HCT116 (cell line): ENCODE data around the gene PRDM1. TPM values are rescaled to one million over a fixed set of nuclear protein-coding genes. Genes with fewer than 3 reads are reported as not detected.

Experiments used
- ATAC-seq: fragments of 200-7000 bp; cut with Tn5 transposase; 2 replicates; pipeline ENCODE4 v1.9.1; 2020; ENCODE audit warnings: mild to moderate bottlenecking, moderate library complexity
- BruUV-seq: library from RNA; stranded (reverse); fragments of 400-500 nt; replicated peaks from 2 replicates; lab custom pipeline; 2021; lab: Mats Ljungman, UMichigan
- CTCF ChIA-PET: fragments of 300-600 bp; sonication (Branson Sonifier 250); formaldehyde crosslinking; loops from one replicate; lab custom pipeline; 2021; ENCODE audit warnings: antibody characterized with exemption; lab: Charles Lee
- POLR2A ChIA-PET: fragments of 300-600, 350-600 bp; sonication (Branson Sonifier 250); formaldehyde crosslinking; loops from one replicate; lab custom pipeline; 2021; ENCODE audit warnings: antibody characterized with exemption; lab: Charles Lee
- RAD21 ChIA-PET, 2 experiments: fragments of 300-600 bp; sonication (Branson Sonifier 250); formaldehyde crosslinking; loops; one replicate each; lab custom pipeline; 2023; ENCODE audit warnings: low total read pairs in 2 of 2; ENCODE audit not compliant: uncharacterized antibody in 2 of 2, unreplicated experiment in 2 of 2, low non-redundant PET in 1 of 2; lab: Charles Lee
- DNase-seq: peaks from one replicate; pipeline ENCODE4 v3.0.0-alpha.2; 2010; ENCODE audit warnings: low read depth, low spot score
- H2AFZ ChIP-seq: fragments of 200-600 bp; shearing (Covaris generic), sonication (generic); 2 replicates; pipeline ENCODE4 v1.6.1; 2017; ENCODE audit warnings: low read depth, mixed run types, mixed read lengths, antibody characterized with exemption, low read length; ENCODE audit not compliant: poor library complexity, severe bottlenecking
- H3K27ac ChIP-seq: 2 replicates; pipeline ENCODE4 v1.5.1; 2012; ENCODE audit warnings: low read depth, low read length
- H3K27me3 ChIP-seq: fragments of 200-600 bp; sonication (generic); 2 replicates; pipeline ENCODE4 v1.6.1; 2016; ENCODE audit warnings: mixed run types, low read length, mixed read lengths; ENCODE audit not compliant: insufficient read depth
- H3K36me3 ChIP-seq, 2 experiments: fragments of 200-500 bp in 1 of 2; fragments of 200-600 bp in 1 of 2; sonication (Bioruptor generic) in 1 of 2; sonication (generic) in 1 of 2; 2 replicates each; pipeline versions ENCODE4 v1.5.1 to v1.6.1; 2014 to 2016; ENCODE audit warnings: low read length in 2 of 2, inconsistent platforms in 1 of 2, mixed read lengths in 1 of 2, mixed run types in 1 of 2; ENCODE audit not compliant: insufficient read depth in 2 of 2, control insufficient read depth in 1 of 2
- H3K4me1 ChIP-seq, 2 experiments: fragments of 200-600 bp in 1 of 2; sonication (generic) in 1 of 2; 2 replicates each; pipeline versions ENCODE4 v1.5.1 to v1.6.1; 2012 to 2017; ENCODE audit warnings: low read length in 2 of 2, inconsistent platforms in 1 of 2, mild to moderate bottlenecking in 1 of 2, mixed read lengths in 1 of 2, mixed run types in 1 of 2, moderate library complexity in 1 of 2; ENCODE audit not compliant: insufficient read depth in 2 of 2, control insufficient read depth in 1 of 2
- H3K4me2 ChIP-seq: fragments of 200-600 bp; sonication (generic); 2 replicates; pipeline ENCODE4 v1.6.1; 2017; ENCODE audit warnings: mixed run types, low read length, mixed read lengths
- H3K4me3 ChIP-seq, 2 experiments: fragments of 200-600 bp in 1 of 2; sonication (generic) in 1 of 2; replicated peaks in 1 of 2; 2 replicates each; pipeline ENCODE4 v1.5.1; 2011 to 2016; ENCODE audit warnings: low read length in 2 of 2, control low read depth in 1 of 2, low read depth in 1 of 2, mild to moderate bottlenecking in 1 of 2, mixed read lengths in 1 of 2, mixed run types in 1 of 2
- H3K79me2 ChIP-seq: fragments of 200-600 bp; sonication (generic); 2 replicates; pipeline ENCODE4 v1.6.1; 2017; ENCODE audit warnings: mild to moderate bottlenecking, mixed run types, low read length, moderate library complexity, mixed read lengths; ENCODE audit not compliant: insufficient read depth
- H3K9ac ChIP-seq: fragments of 200-600 bp; sonication (generic); 2 replicates; pipeline ENCODE4 v1.6.1; 2016; ENCODE audit warnings: low read length, mixed read lengths
- H3K9me2 ChIP-seq: fragments of 200-600 bp; sonication (generic), shearing (Covaris generic); 2 replicates; pipeline ENCODE4 v1.6.1; 2017; ENCODE audit warnings: mixed run types, mild to moderate bottlenecking, moderate library complexity; ENCODE audit not compliant: insufficient read depth
- H3K9me3 ChIP-seq, 2 experiments: fragments of 200-500 bp in 1 of 2; fragments of 200-600 bp in 1 of 2; sonication (Bioruptor generic) in 1 of 2; sonication (generic) in 1 of 2; 2 replicates each; pipeline ENCODE4 v1.6.1; 2014 to 2017; ENCODE audit warnings: low read length in 2 of 2, mixed read lengths in 2 of 2, inconsistent platforms in 1 of 2, low read depth in 1 of 2, mild to moderate bottlenecking in 1 of 2, mixed run types in 1 of 2, moderate library complexity in 1 of 2; ENCODE audit not compliant: control insufficient read depth in 1 of 2, insufficient read depth in 1 of 2
- H4K20me1 ChIP-seq: fragments of 200-600 bp; sonication (generic), shearing (Covaris generic); 2 replicates; pipeline ENCODE4 v1.6.1; 2017; ENCODE audit warnings: mixed run types, mild to moderate bottlenecking, moderate library complexity; ENCODE audit not compliant: insufficient read depth
- ATF3 ChIP-seq: IDR thresholded peaks from 2 replicates; pipeline ENCODE4 v1.6.1; 2012
- CBX3 ChIP-seq: IDR thresholded peaks from 2 replicates; pipeline ENCODE4 v1.6.1; 2012; ENCODE audit warnings: low read depth
- CEBPB ChIP-seq: IDR thresholded peaks from 2 replicates; pipeline ENCODE4 v1.6.1; 2012; ENCODE audit warnings: low read depth
- CTCF ChIP-seq, 3 experiments: fragments of 200-600 bp in 1 of 3; sonication (generic) in 1 of 3; IDR thresholded peaks in 2 of 3; conservative IDR thresholded peaks in 1 of 3; 2 replicates each; pipeline ENCODE4 v1.5.1; 2012 to 2017; ENCODE audit warnings: low read depth in 2 of 3, low read length in 2 of 3, antibody characterized with exemption in 1 of 3, borderline replicate concordance in 1 of 3, control low read depth in 1 of 3, mild to moderate bottlenecking in 1 of 3, mixed read lengths in 1 of 3, mixed run types in 1 of 3, moderate library complexity in 1 of 3; ENCODE audit not compliant: insufficient read depth in 1 of 3
- EGR1 ChIP-seq: IDR thresholded peaks from 2 replicates; pipeline ENCODE4 v1.6.1; 2012; ENCODE audit warnings: low read depth
- ELF1 ChIP-seq: IDR thresholded peaks from 2 replicates; pipeline ENCODE4 v1.6.1; 2012; ENCODE audit warnings: low read depth, borderline replicate concordance
- EZH2 ChIP-seq: fragments of 200-600 bp; sonication (generic); IDR thresholded peaks from 2 replicates; pipeline ENCODE4 v1.6.1; 2017; ENCODE audit warnings: antibody characterized with exemption, mixed run types
- EZH2phosphoT487 ChIP-seq: fragments of 200-600 bp; IDR thresholded peaks from 2 replicates; pipeline ENCODE4 v1.6.1; 2018; ENCODE audit warnings: antibody characterized with exemption, borderline replicate concordance
- JUND ChIP-seq: IDR thresholded peaks from 2 replicates; pipeline ENCODE4 v1.6.1; 2012
- MAX ChIP-seq: IDR thresholded peaks from 2 replicates; pipeline ENCODE4 v1.6.1; 2012
- POLR2A ChIP-seq: IDR thresholded peaks from 2 replicates; pipeline ENCODE4 v1.7.0; 2011; ENCODE audit warnings: borderline replicate concordance; ENCODE audit not compliant: insufficient read depth, insufficient read length; ENCODE audit errors: extremely low read depth
- POLR2AphosphoS5 ChIP-seq: IDR thresholded peaks from 2 replicates; pipeline ENCODE4 v1.6.1; 2011; ENCODE audit warnings: mild to moderate bottlenecking, low read depth, low read length, moderate library complexity
- RAD21 ChIP-seq: IDR thresholded peaks from 2 replicates; pipeline ENCODE4 v1.6.1; 2012; ENCODE audit warnings: low read depth, mild to moderate bottlenecking
- SIN3A ChIP-seq: IDR thresholded peaks from 2 replicates; pipeline ENCODE4 v1.6.1; 2012; ENCODE audit warnings: low read depth
- SP1 ChIP-seq: IDR thresholded peaks from 2 replicates; pipeline ENCODE4 v1.6.1; 2012; ENCODE audit warnings: low read depth
- SRF ChIP-seq: IDR thresholded peaks from 2 replicates; pipeline ENCODE4 v1.6.1; 2012; ENCODE audit warnings: low read depth
- TCF7L2 ChIP-seq: IDR thresholded peaks from 2 replicates; pipeline ENCODE4 v1.7.0; 2011; ENCODE audit warnings: borderline replicate concordance, inconsistent platforms; ENCODE audit not compliant: insufficient read depth, insufficient read length; ENCODE audit errors: extremely low read depth
- YY1 ChIP-seq: IDR thresholded peaks from 2 replicates; pipeline ENCODE4 v1.6.1; 2011; ENCODE audit warnings: low read length, low read depth, moderate library complexity, mild to moderate bottlenecking; ENCODE audit not compliant: insufficient replicate concordance; ENCODE audit errors: extremely low read depth
- ZBTB33 ChIP-seq: IDR thresholded peaks from 2 replicates; pipeline ENCODE4 v1.6.1; 2011; ENCODE audit warnings: mild to moderate bottlenecking, low read length, moderate library complexity; ENCODE audit not compliant: insufficient replicate concordance; ENCODE audit errors: extremely low read depth
- ZFX ChIP-seq: fragments of 450-650 bp; IDR thresholded peaks from 2 replicates; pipeline ENCODE4 v1.6.1; 2017
- intact Hi-C: fragments of 100-400 bp; cut with micrococcal nuclease; formaldehyde crosslinking; loops from 2 replicates; pipeline ENCODE4 v1.10.0; 2022
- total RNA-seq: library from RNA; stranded (reverse); gene quantifications from one replicate; pipeline ENCODE4 v1.2.1, GENCODE V29; 2021; ENCODE audit not compliant: unreplicated experiment

The PRDM1 gene
- total RNA-seq, 1 experiment from 2014 or later: 3.4 TPM

- TF ChIP-seq MAX: no peak
- TF ChIP-seq EGR1: no peak
- TF ChIP-seq YY1: no peak
- no peak for TF ChIP-seq SRF
- no peak for TF ChIP-seq ZFX
- no peak for TF ChIP-seq TCF7L2
- TF ChIP-seq, all 23 proteins: peak for 0
Observed at GRCh38 chr6:106126482-106126881, 40.3 kb downstream of the PRDM1 start (continued).

GRCh38 chr6:106128981-106129781, 43.0 kb downstream of the PRDM1 start:
- CTCF ChIA-PET: no interaction called here
- Histone ChIP-seq H4K20me1 (no peaks in the 10 kb centered on the region), H3K4me2 (peak overlapping the region; percentile 69), H3K4me1 (peaks cover 0 to 28% of the 10 kb centered on the region in 2 experiments; a peak in 3 of 4 replicates), H3K9ac (no peak overlapping the region), H2AFZ (peak overlapping the region; percentile 83), H3K79me2 (no peaks in the 10 kb centered on the region), H3K9me2 (no peaks in the 10 kb centered on the region), H3K4me3 (peak overlapping the region; percentile 1 to 36; a peak in 2 of 4 replicates), H3K9me3 (no peaks in the 10 kb centered on the region), H3K27ac (no peak overlapping the region), H3K36me3 (no peaks in the 10 kb centered on the region), H3K27me3 (no peaks in the 10 kb centered on the region)
- BruUV-seq: no TSS peak
- no peak for DNase-seq
- peak; percentile 48 for ATAC-seq
- intact Hi-C loops: no loop called here
- RAD21 ChIA-PET: no interaction called here
- POLR2A ChIA-PET: interaction anchor here (1.6 kb wide), 1 partner anchor 12 kb away, joined by 4 read pairs; no protein-coding TSS in a partner anchor
- TF ChIP-seq CEBPB (no peak), JUND (no peak), ZFX (no peak), SRF (no peak), EZH2phosphoT487 (no peak), SIN3A (no peak), CTCF (IDR thresholded peaks at IDR 0.05 in 2 of 3, conservative IDR thresholded peaks at IDR 0.05 in 1 of 3; ENCODE audit: borderline replicate concordance in 1 of 3, insufficient read depth in 1 of 3, low read depth in 2 of 3, low read length in 2 of 3) (no peak), POLR2AphosphoS5 (no peak), EGR1 (no peak), ELF1 (no peak), RAD21 (no peak), SP1 (no peak), EZH2 (no peak), ATF3 (no peak), ZBTB33 (no peak), POLR2A (no peak), CBX3 (no peak)
